ENCODE measurements around the gene DPP7.
"Not testable (repeated sequence)": the region's sequence is repeated elsewhere in the genome, so short reads cannot be mapped to it uniquely, and the experiment has no call there.

Gene DPP7

DNA sequence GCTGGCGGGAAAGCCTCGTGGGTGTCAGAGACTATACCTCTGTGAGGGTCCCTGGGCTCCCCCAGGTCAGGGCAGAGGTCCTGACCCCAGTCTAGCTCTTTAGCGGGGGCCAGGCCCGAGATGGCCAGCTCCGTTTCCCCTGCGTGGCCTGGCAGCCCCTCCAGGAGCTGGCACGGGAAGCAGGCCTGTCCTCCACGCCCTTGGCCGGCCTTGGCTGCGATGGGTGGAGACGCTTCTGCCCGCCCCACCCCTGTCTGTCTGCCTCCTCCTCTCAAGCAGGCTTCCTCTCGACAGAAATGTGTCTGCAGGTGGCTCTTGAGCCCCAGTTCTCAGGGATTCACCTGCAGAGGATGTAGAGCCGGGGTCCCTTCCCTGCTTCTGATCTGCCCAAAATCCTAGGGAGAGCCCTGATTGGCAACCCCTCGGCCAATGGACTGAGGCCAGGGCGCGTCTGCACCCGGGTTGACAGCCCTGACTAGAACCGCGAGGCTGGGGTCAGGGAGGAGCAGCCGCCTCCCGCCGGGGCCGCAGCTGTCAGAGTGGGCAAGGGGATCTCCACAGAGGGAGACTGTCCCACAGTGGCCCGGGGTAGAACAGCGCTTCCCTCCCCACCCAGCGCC lies 21.8 kb upstream of the DPP7 start:
- no peak for DNase-seq (ENCODE audit: low read depth, low spot score)
- H3K4me3 ChIP-seq (ENCODE audit: low read length) = no peak overlapping the region

DNA sequence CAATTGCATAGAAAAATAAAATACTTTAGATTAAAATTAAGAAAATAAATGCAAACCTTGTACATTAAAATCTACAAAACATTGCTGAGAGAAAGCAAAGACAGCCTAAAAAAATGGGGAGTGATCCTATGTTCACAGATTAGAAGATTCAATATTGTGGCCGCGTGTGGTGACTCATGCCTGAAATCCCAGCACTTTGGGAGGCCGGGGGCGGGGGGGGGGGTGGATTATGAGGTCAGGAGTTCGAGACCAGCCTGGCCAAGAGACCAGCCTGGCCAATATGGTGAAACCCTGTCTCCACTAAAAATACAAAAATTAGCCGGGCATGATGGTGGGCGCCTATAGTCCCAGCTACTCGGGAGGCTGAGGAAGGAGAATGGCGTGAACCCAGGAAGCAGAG lies 20.6 kb upstream of the DPP7 start:
- DNase-seq (ENCODE audit: low read depth, low spot score); H3K4me3 ChIP-seq (ENCODE audit: low read length): not testable (repeated sequence)

DNA sequence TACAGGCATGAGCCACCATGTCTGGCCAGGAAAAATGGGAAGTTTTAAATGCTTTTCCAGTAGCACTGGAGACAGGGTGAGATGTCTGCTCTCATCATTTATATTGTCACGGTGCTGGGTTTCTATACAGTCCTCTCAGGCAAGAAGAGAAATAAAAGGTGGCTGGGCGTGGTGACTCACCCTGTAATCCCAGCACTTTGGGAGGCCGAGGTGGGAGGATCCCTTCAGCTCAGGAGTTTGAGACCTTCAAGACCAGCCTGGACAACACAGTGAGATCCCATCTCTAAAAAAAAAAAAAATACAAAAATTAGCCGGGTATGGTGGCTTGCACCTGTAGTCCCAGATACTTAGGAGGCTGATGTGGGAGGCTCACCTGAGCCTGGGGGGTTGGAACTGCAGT lies 19.7 kb upstream of the DPP7 start:
- no peak for DNase-seq (ENCODE audit: low read depth, low spot score)
- H3K4me3 ChIP-seq (ENCODE audit: low read length) = no peak overlapping the region

DNA sequence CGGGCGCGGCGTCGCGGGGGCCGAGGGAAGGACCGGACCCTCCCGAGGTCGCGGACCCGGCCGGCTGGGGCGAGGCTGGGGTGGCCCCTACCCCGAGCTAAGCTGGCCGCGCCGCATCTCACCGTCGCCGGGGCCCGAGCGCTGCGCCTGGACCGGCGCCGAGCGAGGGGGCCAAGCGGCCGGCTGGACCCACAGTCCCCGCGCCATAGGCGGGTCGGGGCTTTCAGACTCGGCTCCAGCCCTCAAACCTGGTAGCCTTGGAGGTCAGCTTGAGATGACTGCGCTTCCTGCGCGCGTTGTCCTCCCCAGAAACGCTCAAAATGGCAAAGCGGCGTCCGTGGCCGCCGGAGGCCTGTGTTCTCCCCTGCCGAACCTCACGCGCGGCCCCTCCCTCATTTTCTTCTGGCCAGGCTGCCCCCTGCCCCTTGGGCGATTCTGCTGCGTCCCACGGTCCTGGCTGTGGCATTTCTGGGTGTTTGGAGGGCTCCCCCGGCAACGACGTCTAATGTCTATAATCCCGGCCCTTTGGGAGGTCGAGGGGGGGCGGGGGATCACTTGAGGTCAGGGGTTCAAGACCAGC lies 15.7 kb upstream of the DPP7 start:
- DNase-seq (ENCODE audit: low read depth, low spot score) = no peak
- H3K4me3 ChIP-seq (ENCODE audit: low read length) = peak overlapping the region; percentile 72

DNA sequence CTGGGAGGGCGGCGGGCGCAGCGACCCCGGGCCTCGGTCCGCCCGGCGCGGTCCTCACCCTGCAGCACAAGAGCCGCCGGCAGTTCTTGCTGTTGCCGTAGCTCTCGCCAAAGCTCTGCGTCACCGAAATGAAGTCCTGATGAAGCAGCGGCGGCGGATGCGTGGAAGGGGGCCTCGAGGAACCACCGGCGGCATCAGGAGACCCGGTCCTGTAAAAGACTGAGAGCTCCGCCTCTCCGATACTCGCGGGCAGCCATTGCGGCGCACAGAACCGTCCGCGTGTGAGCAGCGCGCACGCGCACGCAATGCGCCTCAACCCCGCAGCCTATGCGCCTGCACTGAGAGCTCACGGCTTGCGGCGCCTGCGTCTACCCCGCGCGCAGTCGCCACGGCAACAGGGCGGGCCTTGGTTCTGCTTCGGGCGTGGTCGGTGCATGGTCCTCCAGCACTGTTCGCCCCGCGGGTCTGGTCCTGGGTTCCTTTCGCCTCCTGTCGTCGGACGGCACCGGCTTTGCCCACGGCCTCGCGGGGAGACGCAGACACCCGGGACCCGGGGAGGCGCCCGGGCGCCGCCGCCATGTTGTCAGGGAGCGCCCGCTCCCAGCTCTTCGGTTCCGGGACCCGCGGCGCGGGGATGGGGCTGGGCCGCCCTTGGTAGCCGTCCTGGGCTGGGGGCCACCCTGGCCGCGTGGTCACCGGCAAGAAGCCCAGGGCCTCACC lies 15.1 kb upstream of the DPP7 start:
- peak overlapping the region; percentile 72 for H3K4me3 ChIP-seq (ENCODE audit: low read length)
- peak; percentile 90 for DNase-seq (ENCODE audit: low read depth, low spot score)

DNA sequence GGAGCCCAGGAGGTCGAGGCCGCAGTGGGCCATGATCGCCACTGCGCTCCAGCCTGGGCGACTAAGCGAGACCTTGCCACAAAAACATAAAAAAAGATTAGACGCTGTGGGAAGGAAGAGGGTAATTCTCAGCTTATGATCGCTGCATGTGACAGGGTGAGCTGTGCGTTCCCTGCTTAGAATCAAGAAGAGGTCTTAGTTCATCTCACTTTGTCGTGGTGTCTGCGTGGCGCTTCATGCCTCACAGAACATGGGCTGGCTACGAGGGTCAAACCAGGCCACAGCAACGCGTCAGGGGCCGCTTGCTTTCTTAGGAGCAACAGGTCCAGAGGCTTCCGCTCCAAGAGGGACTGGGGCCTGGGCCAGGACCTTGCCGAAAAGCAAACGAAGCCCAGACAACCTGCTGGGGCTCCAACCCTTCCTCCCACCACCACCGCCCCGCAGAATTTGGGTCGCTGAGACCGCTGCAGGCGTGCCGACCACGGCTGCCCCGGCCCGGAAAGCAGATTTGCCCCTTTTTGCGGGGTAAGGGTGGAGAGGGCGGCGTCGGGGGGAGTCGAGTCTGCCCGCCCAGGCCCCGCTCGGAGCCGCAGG lies 14.4 kb upstream of the DPP7 start:
- peak; percentile 33 for DNase-seq (ENCODE audit: low read depth, low spot score)

DNA sequence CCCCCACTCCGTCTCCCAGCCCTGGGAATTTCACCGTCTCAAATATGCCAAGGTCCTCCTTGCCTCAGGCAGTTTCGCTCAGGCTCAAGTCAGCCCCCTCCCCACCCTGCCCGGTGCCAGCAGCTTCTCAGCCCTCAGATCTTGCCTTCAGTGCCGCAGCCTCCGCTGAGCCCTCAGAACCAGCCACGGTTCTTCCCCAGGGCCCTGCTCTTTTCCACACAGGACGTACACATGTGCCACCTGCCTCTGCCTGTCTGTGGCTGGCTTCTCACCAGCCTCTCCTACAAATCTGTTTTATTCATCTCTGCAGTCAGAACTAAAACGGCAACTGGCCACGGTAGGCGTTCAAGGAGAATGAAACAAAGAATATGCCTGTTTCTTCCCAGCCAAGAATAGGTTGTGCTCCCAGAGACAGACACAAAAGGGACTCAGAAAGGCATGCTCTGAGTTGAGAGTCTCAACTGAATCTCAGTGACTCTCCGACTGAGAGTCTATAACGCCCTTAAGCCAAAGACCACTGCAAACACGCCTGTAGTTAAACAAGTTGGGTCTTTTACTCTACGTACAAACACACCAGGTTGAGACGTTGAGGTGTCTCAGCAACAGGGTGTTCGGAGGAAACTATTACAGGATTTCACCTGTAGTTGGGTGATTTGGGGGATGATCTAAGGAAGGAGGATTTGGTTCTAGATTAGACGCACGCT lies 13.8 kb upstream of the DPP7 start:
- DNase-seq (ENCODE audit: low read depth, low spot score) = peak; percentile 22

More for the DNA sequence above, 14.4 kb upstream of the DPP7 start:
- peak overlapping the region; percentile 72 for H3K4me3 ChIP-seq (ENCODE audit: low read length)

DNA sequence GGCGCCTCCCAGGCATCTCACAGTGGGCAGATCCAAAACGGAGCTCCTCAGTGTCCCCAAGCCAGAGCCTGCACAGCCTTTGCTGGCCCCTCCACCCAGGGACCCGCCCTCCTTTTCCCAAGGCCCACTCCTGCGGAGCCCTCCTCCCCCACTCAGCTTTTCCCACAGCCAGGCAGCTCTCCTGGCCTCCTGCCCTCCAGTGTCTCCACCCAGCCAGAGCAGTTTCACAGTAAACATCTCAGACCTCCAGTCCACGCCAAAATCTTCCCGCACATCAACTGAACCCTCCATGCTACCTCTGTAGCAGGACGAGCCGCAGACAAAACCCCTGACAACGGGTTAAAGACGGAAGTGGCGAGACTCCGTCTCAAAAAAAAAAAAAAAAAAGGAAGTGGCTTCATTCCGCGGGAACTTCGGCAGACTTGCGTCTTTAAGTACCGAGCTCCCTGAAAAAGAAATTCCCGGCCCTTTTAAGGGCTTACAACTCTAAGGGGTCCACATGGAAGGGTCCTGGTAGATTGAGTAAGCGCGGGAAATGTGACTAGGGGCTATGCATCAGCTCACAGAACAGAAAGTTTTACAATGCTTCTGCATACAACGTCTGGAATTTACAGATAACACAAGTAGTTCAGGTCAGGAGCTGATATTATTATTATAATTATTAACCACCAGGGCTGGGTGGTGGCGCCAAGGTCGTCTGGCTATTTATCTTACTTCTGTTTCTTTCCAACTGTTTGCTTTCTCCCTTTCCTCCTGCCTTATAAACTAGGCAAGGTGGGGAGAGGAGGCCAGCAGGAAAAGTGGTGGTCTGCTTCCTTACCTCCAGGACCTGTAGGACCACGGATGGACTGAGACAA lies 13.0 kb upstream of the DPP7 start:
- DNase-seq (ENCODE audit: low read depth, low spot score) = peak; percentile 87
- H3K4me3 ChIP-seq (ENCODE audit: low read length) = peak overlapping the region; percentile 72

More for the DNA sequence above, 13.8 kb upstream of the DPP7 start:
- peak overlapping the region; percentile 72 for H3K4me3 ChIP-seq (ENCODE audit: low read length)

DNA sequence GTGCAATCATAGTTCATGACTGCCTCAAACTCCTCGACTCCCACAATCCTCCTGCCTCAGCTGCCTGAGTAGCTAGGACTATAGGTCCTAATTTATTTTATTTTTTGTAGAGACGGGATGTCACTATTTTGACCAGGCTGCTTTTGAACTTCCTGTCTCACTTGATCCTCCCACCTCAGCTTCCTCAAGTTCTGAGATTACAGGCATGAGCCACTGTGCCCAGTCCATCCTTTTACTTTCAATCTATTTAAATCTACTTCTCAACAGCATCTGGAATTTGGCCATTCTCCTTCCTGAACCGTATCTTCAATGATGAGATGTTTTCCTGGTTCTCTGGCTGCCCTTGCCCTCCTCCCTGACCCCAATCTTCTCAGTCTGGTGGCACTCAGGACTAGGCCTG lies 12.3 kb upstream of the DPP7 start:
- H3K4me3 ChIP-seq (ENCODE audit: low read length) = peak overlapping the region; percentile 72
- DNase-seq (ENCODE audit: low read depth, low spot score) = no peak

DNA sequence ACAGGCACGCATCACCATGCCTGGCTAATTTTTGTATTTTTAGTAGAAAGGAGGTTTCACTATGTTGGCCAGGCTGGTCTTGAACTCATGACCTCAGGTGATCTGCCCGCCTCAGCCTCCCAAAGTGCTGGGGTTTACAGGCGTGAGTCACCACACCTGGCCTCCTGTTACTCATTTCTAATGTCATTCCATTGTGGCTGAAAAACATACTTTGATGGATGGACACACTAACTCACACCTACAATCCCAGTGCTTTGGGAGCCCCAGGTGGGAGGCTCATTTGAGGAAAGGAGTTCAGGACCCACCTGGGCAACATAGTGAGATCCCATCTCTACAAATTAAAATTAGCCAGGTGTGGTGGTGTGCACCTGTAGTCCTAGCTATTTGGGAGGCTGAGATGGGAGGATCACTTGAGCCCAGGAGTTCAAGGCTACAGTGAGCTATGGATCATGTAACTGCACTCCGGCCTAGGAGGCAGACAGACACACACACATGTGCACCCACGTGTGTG lies 9.5 kb upstream of the DPP7 start:
- DNase-seq (ENCODE audit: low read depth, low spot score); H3K4me3 ChIP-seq (ENCODE audit: low read length): not testable (repeated sequence)

DNA sequence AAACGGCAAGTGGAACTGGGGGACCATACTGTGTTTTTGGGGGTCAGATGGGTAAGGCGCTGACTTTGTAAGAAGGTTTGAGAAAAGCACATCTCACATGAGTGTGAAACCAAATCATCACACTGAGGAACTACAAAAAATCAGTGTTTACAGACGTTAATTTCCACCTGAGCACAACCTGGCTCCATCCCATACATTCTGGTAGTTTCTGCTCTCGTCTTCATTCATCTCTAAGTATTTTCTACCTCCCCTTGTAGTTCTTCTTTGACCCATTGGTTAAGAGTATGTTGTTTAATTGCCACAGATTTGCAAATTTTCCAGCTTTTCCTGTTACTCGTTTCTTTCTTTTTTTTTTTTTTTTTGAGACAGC lies 8.9 kb upstream of the DPP7 start:
- no peak overlapping the region for H3K4me3 ChIP-seq (ENCODE audit: low read length)

DNA sequence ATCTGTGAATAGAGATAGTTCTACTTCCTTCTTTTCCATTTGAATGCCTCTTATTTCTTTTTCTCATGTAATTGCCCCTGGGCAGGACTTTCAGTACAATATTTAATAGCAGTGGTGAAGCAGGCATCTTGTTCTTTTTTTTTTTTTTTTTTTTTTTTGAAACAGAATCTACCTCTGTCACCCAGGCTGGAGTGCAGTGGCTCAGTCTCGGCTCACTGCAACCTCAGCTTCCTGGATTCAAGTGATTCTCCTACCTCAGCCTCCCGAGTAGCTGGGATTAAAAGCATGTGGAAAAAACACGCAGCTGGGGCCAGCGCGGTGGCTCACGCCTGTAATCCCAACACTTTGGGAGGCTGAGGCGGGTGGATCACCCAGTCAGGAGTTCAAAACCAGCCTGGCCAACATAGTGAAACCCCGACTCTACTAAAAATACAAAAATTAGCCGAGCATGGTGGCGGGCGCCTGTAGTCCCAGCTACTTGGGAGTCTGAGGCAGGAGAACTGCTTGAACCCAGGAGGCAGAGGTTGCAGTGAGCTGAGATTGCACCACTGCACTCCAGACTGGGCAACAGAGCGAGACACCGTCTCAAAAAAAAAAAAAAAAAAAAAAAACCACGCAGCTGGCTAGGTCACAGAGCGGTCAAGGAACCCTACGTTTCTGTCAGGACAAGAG lies 8.4 kb upstream of the DPP7 start:
- H3K4me3 ChIP-seq (ENCODE audit: low read length) = not testable (repeated sequence)

More for the DNA sequence above, 8.9 kb upstream of the DPP7 start:
- DNase-seq (ENCODE audit: low read depth, low spot score) = no peak

DNA sequence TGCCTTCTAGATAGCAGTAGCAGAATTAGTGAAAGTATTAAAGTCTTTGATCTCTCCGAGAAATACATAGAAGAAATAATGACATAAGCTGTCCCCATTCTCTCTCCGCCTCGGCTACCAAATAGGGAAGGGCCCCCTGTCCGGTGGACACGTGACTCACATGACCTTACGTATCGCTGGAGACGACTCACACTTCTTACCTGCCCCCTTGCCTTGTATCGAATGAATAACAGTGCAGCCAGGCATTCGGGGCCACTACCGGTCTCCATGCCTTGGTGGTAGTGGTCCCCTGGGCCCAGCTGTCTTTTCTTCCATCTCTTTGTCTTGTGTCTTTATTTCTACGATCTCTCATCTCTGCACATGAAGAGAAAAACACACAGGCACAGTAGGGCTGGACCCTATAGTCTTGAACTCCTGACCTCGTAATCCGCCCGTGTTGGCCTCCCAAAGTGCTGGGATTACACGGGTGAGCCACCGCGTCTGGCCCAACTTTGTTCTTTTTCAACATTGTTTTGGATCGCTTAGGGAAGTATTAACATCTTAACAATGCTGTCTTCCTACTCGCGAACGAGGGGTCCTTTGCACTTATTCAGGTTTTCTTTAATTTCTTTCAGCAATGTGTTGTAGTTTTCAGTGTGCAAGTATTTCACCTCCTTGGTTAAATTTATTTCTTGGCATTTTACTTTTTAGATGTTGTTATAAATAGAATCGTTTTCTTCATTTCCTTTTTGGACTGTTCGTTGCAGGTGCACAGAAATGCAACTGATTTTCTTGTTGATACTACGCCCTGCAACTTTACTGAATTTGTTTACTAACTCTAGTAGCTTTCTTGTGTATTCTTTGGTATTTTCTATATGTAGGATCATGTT lies 7.6 kb upstream of the DPP7 start:
- not testable (repeated sequence) for DNase-seq (ENCODE audit: low read depth, low spot score)

More for the DNA sequence above, 8.4 kb upstream of the DPP7 start:
- not testable (repeated sequence) for DNase-seq (ENCODE audit: low read depth, low spot score)

DNA sequence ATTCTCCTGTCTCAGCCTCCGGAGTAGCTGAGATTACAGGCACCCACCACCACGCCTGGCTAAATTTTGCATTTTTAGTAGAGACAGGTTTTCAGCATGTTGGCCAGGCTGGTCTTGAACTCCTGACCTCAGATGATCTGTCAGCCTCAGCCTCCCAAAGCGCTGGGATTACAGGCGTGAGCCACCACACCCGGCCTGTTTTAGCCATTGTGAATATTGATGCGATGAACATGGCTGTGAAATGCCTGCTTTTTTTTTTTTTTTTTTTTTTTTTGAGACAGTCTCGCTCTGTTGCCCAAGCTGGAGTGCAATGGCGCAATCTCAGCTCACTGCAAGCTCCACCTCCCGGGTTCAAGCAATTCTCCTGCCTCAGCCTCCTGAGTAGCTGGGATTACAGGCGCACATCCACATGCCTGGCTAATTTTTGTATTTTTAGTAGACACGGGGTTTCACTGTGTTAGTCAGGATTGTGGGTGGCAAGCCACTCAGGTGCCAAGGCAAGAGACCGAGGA lies 3.6 kb upstream of the DPP7 start:
- not testable (repeated sequence) for DNase-seq (ENCODE audit: low read depth, low spot score)

More for the DNA sequence above, 7.6 kb upstream of the DPP7 start:
- not testable (repeated sequence) for H3K4me3 ChIP-seq (ENCODE audit: low read length)

DNA sequence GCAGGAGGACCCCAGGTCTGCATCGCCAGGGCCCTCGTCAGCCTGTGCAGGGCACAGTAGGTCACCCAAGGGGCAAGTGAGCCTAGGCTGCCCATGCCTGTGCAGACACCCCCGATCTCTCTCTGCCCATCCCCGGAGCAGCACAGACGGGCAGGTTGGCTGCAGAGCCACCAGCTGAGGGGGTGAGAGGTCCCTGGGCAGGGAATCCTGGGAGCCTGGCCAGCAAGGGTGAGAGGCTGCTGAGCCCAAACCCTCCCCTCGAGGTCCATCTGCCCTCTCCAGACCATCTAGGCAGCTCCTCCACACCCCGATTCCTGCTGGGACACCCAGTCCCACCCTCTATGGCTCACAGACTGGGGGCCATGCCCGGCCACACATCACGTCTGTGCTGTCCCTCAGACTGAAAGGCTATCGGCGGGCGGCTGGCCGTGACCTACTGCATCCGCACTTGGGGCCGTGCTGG lies 2.8 kb upstream of the DPP7 start:
- DNase-seq (ENCODE audit: low read depth, low spot score) = no peak
- H3K4me3 ChIP-seq (ENCODE audit: low read length) = no peak overlapping the region

More for the DNA sequence above, 3.6 kb upstream of the DPP7 start:
- H3K4me3 ChIP-seq (ENCODE audit: low read length) = not testable (repeated sequence)

DNA sequence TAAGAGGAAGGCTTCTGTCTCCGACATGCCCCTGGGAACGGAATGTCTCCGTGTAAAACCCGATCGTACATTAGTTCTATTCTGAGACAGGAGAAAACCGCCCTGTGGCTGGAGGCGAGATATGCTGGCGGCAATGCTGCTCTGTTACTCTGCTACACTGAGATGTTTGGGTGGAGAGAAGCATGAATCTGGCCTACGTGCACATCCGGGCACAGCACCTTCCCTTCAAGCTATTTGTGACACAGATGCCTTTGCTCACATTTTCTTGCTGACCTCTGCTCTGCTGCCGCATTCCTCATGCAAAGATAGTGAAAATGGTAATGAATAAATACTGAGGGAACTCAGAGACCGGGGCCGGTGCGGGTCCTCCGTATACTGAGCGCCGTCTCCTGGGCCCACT lies 2.2 kb upstream of the DPP7 start:
- no peak for DNase-seq (ENCODE audit: low read depth, low spot score)
- H3K4me3 ChIP-seq (ENCODE audit: low read length) = no peak overlapping the region

Measured in Jurkat, Clone E6-1 (cell line).